ENCODE measurements around the gene MYBBP1A.

MYBBP1A gene

DNA sequence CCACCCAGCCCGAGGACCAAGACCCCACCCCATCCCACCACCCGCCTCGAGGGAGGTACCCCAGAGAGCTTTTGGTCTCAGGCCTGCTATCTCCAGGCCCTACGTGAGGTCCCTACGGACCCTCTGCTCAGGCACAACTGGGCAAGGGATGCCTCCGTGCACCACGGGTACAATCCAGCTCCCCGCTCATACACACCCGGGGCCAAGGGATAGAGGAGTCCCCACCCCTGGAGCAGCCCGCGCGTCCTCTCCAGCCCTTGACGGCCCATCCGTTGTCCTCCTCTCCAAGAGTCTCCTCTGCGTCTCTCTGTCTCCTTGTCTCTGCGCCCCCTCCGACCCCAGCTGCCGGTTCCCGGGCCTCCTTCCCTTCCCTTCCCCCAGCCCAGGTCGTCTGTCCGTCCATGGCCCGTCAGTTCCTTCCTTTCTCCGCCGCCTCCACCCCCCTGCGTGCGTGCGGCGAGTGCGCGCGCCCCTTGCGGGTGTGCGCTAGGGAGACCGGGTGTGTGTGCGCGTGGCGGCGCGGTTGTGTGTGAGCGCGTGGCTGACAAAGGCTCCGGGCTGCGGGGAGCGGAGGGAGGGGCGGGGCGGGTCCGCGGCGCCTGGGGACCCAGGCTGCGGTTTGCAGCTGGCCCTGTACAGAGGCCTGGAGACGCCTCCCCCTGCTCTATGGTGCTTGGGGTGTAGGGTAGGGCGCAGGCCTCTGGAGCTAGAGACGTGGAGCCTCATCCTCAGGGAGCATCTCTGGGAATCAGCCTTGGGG, 55.6 kb downstream of the MYBBP1A start:
- no peak for DNase-seq (ENCODE audit: low read depth)

DNA sequence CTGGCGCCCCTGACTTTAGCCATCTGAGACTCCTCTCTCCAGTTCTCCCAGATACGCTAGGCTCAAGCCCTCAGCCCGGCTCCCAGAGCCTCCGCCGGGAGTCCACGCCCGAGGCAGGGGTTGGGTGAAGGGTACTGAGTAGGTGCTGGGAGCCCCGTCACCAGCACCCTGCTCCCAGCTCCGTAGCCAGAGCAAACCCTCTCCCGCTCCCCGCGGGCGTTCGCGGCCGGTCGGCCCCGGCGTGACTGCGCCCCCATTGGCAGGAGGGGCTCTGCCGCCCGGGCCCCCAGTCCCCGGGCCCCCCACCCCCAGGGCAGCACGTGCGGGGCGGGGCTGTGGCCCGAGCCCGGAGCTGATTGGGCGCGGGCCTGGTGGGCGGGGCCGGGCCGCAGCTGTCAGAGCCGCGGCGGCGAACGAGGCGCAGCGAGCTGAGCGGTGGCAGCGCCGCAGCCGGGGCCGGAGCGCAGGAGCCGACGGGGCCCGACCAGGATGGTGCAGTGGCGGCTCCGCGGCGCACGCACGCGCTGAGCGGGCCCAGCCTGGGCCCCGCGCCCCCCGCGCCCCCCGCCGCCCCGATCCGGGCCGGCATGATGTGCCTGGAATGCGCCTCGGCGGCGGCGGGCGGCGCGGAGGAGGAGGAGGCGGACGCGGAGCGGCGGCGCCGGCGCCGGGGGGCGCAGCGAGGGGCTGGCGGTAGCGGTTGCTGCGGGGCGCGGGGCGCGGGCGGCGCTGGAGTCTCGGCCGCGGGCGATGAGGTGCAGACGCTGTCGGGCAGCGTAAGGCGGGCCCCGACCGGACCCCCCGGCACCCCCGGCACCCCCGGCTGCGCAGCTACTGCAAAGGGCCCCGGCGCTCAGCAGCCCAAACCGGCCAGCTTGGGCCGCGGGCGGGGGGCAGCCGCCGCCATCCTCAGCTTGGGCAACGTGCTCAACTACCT, 56.5 kb downstream of the MYBBP1A start, which contains the start of gene SPNS2:
Gene SPNS2 (plus strand): TSS at position 421 of the 937 bp plus-strand sequence. CDS start 167 bp downstream, at position 588.
- DNase-seq (ENCODE audit: low read depth), result peak; percentile 35

DNA sequence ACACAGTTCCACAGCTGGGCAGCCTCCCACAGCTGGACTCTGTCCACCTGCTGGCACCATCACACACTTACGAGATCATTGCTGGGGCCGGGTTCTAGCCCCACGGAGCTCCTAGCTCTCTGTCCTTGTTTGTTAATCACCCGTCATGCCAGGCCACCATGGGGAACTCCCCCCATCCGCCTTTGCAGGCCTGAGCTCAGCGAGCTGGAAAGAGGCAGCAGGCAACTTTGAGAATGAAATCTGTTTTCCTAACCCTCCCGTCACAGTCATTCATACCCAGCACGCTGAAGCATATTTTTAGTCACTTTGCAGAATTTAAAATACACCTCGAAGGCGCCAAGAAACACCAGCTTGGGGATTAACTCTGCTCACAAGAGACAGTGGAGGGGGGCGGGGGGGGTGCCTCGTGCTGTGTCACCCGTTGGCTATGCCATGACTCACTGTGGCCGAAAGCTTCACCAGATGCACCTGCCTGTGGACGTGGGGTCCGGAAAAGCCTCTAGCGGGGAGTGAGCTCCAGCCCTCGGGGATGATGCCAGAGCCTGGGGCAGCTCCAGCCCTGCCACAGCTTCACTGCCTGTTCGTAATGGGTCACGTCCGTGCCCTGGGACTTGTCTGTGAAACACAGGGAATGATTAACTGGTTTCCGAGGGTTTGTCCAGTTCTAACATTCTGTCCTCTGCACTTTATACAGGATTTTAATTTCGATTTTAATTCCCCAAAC, 57.9 kb downstream of the MYBBP1A start:
- peak; percentile 77 for DNase-seq (ENCODE audit: low read depth)

DNA sequence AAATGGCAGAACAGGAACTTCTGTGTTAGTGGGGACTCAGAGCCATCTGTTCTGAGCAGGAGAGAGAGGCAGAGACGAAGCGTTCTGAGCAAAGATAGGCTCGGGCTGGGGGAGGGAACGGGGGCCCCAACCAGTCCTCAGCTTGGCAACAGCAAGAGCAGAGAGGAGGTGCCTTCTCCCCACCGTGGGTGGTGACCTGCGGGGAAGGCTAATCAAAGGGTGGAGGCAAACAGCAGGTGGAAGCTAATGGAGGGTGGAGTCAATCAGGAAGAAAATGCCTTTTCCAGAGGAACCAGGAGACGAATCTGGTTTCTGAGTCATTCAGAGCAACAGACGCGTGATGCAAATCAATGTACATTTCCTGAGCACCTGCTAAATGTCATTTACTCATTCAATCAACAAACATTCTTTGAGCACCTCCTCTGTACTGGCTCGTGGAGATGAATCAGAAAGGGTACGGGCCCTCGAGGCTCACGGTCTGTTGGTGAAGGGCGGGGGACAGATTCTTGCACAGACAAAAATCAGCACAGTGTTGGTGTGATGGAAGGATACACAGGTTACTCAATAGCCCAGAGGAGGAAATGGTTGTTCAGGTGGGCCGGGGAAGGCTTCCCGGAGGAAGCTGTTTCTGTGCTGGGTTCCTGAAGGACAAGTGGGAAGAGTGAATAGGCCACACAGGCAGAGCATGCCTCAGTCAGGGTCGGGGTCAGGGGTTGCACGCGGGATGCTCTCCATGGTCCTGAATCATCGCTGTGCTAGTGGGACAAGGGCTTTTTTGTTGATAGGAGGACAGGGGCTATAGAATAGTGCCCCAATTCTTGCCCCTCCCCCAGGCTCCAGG, 62.2 kb downstream of the MYBBP1A start:
- peak; percentile 55 for DNase-seq (ENCODE audit: low read depth)

DNA sequence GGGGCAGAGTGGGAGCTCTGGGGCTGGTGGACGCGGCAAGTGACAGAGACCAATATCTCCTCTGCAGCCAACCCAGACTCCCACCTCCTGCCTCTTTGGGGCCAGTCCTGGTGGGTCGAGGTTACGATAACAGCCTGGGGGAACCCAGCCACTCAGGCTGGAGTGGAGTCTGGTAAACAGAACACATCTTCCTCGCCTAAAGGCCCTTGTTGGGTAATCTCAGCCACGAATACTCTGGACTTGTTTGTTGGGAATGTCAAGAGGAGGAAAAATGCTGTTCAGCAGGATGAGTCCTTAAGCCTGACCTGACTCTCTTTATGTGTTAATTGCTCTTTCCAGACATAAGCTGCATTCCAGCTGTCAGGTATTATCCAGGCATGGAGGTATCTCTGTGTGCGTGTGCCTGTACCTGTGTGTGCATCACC, 64.5 kb downstream of the MYBBP1A start:
- no peak for DNase-seq (ENCODE audit: low read depth)

DNA sequence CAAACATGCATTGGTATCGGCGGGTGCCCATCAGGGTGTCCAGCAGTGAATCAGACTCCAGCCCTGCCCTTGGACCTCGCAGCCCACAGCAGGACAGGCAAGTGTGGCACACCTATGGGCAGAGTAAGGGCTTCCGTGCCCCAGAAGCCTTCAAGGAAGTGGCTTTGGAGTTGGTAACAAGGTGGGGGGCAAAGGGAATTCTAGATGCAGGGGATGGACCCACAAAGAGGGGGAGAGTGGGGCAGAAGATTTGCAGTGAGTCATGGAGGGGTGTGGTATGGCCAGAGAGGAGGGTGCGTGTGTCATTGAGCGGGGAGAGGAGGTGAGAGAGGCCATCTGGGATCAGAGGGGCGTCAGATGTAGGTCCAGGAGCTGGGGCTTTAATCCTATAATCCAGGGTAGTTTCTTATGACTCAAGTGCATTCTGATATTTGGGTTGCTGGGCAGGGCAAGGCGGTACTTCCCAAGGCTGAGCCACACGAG, 65.0 kb downstream of the MYBBP1A start:
- DNase-seq (ENCODE audit: low read depth), result no peak

DNA sequence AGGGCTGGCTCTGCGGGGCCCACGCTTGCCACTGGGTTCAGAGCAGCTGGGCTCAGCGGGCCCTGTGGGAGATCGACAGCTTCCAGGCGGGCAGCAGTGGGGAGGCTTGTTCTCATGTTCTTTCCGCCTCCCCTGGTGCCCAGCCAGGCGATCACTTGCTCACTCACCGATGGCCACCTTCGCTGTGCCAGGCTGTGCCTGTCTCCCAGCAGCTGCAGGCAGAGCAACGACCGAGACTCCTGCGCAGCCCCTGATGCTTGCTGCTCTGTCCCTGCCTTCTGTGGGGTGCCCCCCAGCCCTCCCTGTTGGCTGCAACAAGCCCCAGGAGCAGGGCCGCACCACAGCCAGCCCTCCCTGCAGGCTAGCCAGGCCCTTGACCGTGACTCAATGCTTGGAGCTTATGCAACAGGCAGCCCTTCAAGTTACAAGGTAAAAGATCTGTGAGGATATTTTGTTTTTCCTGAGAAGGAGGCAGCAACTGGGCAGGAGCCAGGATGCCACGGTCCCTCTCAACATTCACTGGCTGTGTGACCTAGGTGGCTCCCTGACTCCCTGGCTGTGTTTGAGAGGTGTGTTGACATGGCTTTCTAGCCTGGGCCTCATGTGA, 66.1 kb downstream of the MYBBP1A start:
- DNase-seq (ENCODE audit: low read depth), result no peak

Measured in ELR (cell line).